ENCODE results near the gene SSR4.
"Not testable (repeated sequence)": the region's sequence is repeated elsewhere in the genome, so short reads cannot be mapped to it uniquely, and the experiment has no call there.

The SSR4 gene

DNA sequence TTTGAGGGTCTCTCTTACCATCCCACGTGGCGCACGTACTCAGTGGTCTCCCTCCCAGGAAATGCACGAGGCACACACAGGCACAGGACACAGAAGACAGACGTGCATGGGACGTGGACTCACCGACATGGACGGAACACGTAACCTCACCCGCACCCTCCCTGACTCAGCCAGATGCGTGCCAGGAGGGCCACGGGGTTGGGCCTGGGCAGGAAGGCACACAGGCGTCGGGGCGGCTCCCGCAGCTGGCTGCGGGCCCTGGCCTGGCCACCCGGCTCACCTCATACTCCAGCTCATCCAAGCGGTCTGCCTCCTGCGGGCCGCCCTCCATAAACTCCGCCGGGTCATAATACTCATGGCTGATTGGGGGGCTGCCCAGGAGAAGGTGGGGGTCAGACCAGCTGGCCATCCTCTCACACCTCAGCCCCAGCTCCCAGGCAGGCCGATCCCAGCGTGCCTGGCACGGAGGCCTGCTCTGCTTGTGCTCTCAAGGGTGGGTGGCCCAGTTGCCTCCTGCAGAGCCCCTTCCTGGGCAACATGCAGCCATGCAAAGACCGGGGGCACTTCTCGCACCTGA is 12.6 kb downstream of the SSR4 start:
- DNase-seq: no peak

- no peak for DNase-seq
Measured at GRCh38 chrX:153807976-153808375, 13.5 kb downstream of the SSR4 start.

GRCh38 chrX:153812220-153812619 is 17.8 kb downstream of the SSR4 start:
- no peak for DNase-seq

DNA sequence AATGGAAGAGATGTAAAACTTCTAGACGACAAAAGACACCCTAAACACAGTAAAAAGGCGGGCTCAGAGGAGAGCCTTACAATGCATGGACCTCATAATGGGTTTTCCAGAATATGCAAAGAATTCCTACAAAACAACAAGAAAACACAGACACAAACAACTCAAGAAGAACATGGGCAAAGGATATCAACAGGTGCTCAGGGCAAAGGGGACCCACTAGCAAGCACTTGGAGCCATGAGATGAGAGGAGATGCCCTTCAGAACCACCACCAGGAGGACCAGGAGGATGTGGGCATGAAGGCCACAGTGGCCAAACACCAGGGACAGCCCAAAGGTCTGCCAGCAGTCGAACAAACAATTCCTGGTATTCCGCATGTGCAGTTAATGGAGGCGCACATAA is 18.7 kb downstream of the SSR4 start:
- no peak for DNase-seq

- DNase-seq: no peak
Measured at GRCh38 chrX:153814591-153815315, 20.3 kb downstream of the SSR4 start.

- DNase-seq: peak; percentile 42
Measured at GRCh38 chrX:153816831-153817690, 22.6 kb downstream of the SSR4 start.

- DNase-seq: not testable (repeated sequence)
Measured at GRCh38 chrX:153818064-153818463, 23.6 kb downstream of the SSR4 start.

DNA sequence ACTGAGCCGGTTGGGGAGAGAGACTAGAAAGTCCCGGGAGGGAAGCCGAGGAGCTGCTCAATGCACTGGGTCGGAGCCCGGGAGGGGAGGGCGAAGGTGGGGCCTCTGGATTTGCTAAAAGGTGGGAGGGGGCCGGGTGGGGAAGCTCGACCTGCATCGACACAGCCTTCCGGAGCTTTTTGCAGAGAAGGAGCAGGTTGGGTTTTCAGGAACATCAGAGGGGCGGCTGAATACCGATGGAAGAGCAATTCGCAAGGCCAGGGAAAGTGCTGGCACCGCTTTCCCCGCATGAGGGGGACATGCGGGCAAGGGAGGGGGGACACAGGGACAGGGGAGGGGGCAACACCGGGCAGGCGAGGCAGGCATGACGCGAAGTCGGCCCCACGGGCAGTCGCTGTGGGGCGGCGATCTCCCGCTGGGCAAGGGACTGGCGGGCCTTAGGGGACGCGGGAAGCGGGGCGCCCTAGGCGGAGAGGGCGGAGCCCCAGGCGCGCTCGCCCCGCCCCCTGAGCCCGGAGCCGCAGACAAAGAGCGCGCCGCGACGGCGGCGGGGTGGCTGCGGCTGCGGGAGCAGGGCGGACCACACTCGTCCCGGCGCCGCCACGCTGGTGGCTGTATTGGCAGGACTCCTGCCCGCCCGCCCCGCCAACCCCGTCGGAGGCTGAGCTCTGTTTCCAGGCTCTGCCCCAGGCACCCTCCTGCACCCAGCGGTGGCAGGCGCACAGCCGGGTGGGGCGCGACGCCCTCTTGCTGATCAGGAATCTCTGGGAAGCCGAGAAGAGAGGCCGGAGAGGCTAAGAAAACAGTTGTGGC is 24.3 kb downstream of the SSR4 start:
- peak; percentile 60 for DNase-seq

DNA sequence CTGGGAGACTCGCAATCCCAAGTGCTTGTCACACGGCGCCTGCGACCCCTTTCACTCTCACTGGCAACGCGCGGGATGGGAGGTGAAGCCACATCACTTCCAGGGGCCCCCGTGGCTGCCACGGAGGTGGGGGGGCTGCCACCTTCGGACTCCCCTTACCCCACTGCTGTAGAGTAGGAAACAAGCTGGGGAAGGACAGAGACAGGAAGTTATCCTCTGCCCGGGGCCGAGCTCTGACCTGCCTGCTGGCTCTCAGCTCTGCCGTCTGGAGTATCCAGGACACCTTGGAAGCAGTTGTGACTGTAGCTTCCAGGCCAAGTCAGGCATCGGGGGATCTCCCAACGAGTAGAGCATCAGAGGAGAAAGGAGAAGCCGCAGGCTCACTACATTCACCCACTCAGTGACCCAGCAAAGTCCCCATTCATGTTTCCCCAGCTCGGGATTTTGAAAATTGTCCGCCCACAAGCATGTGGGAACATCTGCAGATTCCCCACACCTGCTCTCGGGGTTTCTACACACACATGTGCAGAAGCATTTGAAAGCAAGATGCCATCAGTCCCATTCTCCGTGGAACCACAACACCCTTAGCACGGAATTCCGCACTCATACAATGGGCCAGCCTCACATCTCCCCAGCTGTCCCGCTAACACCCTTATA is 25.0 kb downstream of the SSR4 start:
- no peak for DNase-seq

DNA sequence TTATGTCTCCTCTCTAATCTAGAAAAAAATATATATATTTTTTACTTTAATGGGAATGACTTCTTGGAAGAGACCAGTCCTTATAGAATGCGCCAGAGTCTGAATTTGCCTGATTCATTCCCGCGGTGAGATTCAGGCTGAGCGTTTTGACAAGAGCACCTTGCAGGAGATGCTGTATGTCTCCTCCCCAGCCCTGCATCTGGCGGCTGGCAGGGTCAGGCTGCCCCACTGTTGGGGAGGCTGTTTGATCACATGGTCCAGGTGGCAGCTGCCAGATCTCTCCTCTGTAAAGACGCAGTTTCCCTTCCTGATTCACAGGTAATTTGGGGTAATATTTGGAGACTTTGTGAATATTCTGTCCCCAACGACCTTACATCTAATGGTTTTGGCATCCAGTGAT is 26.1 kb downstream of the SSR4 start:
- no peak for DNase-seq

DNA sequence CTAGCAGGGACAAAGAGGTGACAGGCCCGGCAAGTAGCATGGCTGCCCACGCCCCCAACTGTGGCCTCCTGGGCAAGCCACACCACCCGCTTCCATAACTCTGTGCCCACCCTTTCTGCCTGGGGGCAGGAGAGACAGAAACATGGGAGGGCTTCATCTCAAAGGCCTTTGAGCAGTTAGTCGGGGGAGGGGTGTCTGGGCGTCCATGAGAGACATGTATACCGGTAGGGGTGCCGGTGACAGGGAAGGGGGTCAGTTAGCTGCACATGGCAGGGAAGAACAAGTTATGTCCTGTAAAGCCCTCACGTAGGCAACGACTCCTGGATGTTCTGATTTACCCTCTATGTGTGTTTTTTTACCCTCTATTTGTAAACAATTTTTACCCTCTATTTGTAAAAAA is 26.6 kb downstream of the SSR4 start:
- no peak for DNase-seq

DNA sequence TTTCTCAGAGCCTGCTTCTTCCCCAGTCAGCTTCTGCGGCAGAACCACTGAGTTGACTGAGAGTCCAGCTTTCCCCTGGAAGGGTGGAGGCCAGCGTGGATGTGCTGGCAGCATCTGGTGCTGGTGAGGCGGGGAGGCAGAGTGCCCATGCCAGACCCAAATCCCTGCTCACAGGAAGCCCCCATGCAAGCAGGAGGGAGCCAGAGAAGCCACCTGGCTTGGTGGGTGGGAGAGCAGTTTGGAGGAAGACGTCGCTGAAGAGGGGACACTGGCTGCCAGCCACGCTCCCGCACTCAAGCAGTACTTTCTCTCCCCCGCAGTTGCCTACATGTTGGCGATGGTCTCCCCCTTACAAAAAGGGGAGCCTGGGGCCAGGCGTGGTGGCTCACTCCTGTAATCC is 29.9 kb downstream of the SSR4 start:
- no peak for DNase-seq

- DNase-seq: no peak
Measured at GRCh38 chrX:153825042-153825441, 30.6 kb downstream of the SSR4 start.

GRCh38 chrX:153827016-153827415 is 32.5 kb downstream of the SSR4 start:
- DNase-seq: no peak

DNA sequence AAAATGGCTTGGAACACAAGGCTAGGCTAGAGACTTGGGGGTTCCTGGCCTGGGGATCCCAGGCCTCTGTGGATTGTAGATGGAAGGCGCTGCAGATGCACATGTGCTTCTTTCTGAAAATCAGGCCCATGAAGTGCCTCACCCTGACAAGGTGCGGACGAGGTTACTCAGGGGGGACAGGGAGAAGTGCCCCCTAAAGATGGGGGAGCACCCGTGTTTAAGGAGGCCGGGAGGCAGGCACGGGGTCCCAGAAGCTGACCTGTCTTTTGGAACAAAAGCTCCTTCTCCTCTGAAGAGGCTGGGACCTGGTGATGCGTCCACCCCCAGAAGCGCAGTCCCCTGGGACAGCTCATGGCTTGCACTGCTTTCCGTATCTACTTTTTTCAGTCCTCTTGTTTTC is 33.4 kb downstream of the SSR4 start:
- no peak for DNase-seq

DNA sequence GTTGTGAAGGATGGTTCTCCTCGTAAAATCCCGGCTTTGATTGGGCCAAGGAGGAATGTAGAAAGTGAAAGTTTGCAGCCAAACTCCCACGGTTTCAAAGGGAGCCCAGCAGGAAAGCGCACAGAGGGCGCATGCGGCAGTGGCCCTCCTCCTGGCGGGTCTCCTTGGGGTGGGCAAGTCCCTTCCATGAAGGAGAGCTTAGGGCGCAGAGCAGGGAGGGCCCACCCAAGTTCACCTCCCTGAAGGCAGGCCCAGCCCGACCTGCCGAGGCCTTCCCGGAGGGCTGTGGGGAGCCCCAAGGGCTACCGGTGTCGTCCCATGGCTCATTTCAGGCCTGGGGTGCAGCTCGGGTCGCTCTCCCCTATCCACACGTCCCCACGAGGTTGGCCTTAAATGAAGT is 33.8 kb downstream of the SSR4 start:
- DNase-seq: no peak

DNA sequence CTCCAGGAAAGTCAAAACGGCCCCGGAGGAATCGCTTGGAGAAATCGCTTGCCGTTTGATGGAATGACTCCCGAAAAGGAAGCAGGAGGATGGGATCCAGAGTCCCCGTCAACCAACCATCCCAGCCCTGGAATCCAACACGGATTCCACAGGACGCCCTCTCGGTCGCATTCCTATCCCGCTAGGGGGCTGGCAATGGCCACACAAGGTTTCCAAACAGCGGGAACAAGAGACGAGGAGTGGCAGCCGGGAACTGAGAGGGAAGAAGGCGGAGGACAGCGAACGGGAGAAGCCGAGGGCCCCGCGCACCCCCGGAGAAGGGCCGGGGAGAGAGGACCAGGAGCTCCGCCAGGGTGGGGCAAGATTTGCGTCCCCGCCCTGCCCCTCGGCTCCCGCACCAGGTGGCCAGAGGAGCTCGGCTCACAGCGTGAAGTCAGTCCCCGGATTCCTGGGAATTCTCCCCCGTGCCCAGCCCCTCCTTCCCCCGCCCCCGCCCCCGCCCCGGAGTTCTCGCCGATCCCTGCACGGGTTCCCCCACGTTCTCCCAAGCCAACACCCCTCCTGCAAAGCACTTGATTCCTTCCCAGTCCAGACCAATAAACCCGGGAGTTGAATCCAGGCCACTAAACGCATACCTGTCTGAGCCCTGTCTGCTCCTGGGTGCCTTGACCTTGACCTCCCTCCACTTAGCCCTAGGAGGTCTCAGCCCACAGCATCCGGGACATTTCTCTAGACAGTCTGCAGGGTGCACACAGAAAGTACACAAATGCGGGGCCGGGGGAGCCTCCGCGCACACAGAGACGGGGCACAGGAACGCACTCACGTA is 34.5 kb downstream of the SSR4 start:
- no peak for DNase-seq

DNA sequence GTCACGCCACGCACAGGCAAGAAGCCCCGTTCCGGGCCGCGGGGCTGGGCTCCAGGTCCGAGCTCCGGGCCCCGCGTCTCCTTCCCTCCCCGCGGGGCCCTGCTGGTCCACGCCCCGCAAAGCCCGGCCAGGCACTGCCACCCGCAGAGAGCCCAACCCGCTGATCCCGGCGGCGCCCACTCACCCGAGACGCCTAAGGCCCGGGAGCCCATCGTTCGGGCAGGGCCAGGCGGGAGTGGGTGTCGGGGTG is 35.0 kb downstream of the SSR4 start:
- DNase-seq: no peak

GRCh38 chrX:153829799-153830639 is 35.6 kb downstream of the SSR4 start, which contains the start of gene PDZD4:
TSS of gene PDZD4 (minus strand) at chrX:153830544. CDS start at chrX:153830298, 246 bp downstream.
- DNase-seq: no peak

- no peak for DNase-seq
Measured at GRCh38 chrX:153830640-153831428, 36.4 kb downstream of the SSR4 start.

Data from stimulated activated CD8-positive, alpha-beta memory T cell treated with anti-CD3 and anti-CD28 coated beads, Interleukin-4, amount 100 ng/mL, for 48 hours (primary cell).